ACHN (cell line): ENCODE data around the gene PPIL1.

Experiments used
- DNase-seq: peaks from one replicate; pipeline ENCODE4 v3.0.0-alpha.2; 2015
- in situ Hi-C: cut with HindIII; loops from 2 replicates; pipeline ENCODE4 v1.10.0; 2017; ENCODE audit warnings: low sequenced_read_pairs, low pct_ligation_motif_present, low pct_unique_long_range_greater_than_20kb

The PPIL1 gene

GRCh38 chr6:36862164-36862847 is 12.3 kb downstream of the PPIL1 start:
- DNase-seq: no peak
- in situ Hi-C loops: no loop called here

- no peak for DNase-seq
- in situ Hi-C loops: no loop called here
Measured at GRCh38 chr6:36860126-36860525, 14.5 kb downstream of the PPIL1 start.

GRCh38 chr6:36858407-36858981 is 16.1 kb downstream of the PPIL1 start:
- DNase-seq: no peak
- in situ Hi-C loops: no loop called here

- in situ Hi-C loops: no loop called here
- DNase-seq: no peak
Measured at GRCh38 chr6:36857325-36857724, 17.3 kb downstream of the PPIL1 start.

- in situ Hi-C loops: no loop called here
- no peak for DNase-seq
Measured at GRCh38 chr6:36856277-36856676, 18.3 kb downstream of the PPIL1 start.

DNA sequence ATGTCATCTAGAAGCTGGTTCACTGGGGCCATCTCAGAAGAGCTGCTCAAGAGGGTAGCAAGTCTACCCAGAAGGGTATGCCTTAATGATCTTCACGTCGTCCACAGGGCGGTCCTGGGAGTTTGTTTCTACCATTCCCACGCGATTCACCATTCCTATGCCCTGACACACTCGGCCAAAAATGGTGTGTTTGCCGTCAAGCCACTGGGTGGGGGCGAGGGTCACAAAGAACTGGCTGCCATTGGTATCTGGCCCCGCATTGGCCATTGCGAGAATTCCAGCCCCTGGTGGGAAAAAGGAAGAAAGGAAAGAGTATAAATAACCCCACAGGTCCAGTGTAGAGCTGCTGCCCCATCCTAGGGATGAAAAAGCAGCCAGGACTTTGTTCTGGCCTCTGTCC is 18.9 kb downstream of the PPIL1 start:
- in situ Hi-C loops: no loop called here
- DNase-seq: no peak

DNA sequence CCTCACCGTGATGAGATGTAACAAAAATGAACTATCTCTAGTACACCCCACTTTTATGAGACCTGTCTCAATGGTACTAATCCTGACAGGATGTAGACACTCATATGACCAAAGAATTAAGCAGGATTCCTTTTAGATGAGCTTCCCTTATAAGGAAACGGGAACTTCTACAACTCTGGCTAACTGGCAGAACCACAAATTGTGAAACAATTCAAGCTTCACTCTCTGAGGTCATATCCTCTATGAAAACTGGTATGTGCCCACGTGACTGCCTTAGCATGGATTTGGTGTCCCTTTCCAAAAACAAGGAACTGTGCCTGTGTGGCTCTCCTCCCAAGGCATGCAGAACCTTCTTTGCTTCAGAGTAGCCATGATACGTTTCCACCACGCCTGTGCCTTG is 21.3 kb downstream of the PPIL1 start:
- no peak for DNase-seq
- in situ Hi-C loops: no loop called here

GRCh38 chr6:36852481-36853147 is 22.0 kb downstream of the PPIL1 start:
- DNase-seq: peak; percentile 4
- in situ Hi-C loops: no loop called here

DNA sequence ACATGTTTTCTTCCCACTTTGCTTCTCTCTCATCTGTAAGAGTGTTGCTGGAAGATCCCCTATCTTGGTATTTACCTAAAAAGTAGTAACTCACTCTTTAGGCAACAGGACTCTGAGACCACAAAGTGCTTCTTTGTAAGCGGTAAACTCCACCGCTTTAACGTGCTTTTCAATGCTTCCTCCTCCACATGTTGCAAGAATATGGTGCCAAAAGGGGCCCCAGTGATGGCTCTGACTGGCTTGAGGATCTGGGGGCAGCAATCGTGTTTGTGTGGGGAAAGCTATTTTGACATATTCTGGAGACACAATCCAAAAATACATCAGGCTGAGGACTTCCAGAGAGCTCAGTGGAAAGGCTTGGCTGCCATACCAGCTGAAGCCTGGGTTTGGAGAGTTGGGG is 23.0 kb downstream of the PPIL1 start:
- in situ Hi-C loops: no loop called here
- DNase-seq: no peak

GRCh38 chr6:36851149-36851614 is 23.4 kb downstream of the PPIL1 start:
- in situ Hi-C loops: no loop called here
- DNase-seq: peak; percentile 54

GRCh38 chr6:36850021-36850420 is 24.6 kb downstream of the PPIL1 start:
- in situ Hi-C loops: no loop called here
- DNase-seq: no peak

GRCh38 chr6:36848658-36849441 is 25.8 kb downstream of the PPIL1 start:
- no peak for DNase-seq
- in situ Hi-C loops: no loop called here

DNA sequence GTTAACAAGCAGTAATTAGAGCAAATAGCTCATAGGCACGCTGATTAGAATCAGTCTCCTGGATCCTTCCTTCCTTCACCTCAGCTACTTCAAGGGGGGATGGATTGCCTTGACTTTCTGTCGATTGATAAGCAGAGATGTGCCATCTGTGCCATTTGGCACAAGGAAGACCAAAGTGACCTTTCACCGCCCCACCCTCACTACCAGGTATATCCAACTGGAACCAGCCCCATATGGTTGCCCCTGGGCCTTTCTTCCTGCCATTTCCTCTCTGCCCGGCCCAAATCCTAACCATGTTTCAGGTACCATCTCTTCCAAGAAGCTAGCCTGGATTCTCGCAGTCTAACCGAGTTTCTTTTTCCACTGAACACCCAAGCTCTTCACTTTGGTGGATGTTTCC is 26.6 kb downstream of the PPIL1 start:
- in situ Hi-C loops: no loop called here
- DNase-seq: no peak

DNA sequence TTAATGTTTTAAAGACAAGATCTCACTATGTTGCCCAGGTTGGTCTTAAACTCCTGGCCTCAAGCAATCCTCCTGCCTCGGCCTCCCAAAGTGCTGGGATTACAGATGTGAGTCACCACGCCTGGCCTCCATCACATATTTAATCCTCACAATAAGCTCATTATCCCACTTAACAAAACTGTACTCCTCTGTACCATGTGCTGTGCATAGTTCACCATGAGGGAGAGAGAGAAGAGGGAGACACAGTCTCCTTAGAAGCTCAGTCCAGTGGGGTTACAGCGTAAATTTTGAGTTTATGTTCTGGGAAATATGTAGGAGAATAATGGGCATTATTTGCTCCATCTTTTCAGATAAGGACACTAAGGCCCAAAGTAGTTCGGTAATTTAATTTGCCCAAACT is 27.5 kb downstream of the PPIL1 start:
- DNase-seq: no peak
- in situ Hi-C loops: no loop called here

DNA sequence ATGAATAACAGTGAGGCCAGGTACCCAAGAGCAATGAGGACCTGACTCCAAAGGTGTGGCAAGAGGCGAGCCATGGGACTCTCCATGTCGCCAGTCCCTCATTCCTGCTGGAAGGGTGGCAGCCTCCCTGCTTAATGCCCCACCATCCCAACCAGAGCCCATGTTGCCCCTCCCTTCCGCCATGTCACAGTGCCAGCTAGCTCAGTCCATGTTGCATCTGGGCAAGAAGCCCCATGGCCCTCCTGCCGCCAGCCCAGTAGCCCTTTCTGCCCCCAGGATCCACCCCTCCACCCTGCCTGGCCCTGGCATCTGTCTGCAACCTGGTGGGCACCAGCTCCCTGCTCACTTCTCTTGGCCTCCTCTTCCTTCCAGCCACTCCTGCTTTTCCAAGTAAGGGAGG is 29.4 kb downstream of the PPIL1 start:
- DNase-seq: no peak
- in situ Hi-C loops: no loop called here

DNA sequence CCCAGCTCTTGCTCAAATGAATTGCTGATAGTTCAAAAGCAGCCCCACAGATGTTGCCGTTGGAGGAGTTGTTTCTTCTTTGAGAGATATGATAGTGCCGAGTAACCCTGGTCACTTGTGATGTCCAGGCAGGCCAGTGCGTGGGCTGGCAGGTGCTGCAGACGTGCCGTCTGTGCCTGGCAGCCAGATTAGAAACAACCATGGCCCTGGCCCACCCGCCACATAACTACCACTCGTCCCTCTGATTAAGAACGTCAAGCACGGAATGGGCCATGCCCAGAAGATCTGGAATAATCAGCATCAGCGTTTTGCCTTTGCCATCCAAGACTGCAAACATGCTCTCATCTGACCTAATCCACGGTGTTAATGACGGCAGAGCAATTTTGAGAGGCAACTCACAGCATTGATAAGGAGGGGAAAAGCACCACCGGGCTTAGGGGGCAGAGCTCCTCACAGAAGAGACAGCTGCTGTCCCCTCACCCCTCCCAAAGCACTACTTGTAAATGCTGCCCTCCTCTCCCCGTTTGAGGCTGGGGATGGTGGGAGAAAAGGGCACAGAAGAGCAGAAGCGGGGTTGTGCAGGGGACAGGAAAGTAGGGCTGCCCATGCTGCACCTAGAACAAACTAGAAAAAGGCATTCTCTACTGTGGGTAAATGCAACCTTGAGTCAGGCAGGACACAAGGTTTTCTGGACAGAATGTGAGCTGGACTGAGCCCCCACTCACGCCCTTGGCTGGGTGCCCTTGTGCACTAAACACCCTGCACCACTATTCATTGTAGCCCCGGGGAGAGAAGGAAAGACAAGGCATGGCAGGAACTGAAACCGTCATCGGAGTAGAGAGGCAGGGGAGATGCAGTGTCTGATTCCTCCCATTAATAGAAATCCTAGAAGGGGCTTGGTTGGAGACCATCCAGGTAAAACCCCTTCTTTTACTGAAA is 30.1 kb downstream of the PPIL1 start:
- in situ Hi-C loops: no loop called here
- no peak for DNase-seq

DNA sequence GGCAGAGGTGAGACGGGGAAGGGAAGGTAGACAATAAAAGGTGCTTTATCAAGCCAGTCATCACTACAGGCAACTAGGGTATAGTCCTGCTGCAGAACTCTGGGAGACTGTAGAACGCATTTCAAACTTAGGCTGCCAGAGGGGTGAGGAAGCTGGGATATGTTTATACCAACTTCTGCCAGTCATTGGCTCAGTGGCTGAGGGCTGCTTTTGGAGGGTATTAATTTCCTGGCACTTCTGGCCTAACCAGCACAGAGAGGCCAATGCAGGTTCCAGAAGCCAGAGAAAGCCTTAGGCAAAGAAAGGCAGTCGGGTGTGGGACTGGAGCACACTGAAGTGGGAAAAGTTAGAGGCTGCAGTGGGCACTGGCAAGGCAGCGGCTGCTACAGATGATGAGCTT is 31.4 kb downstream of the PPIL1 start:
- DNase-seq: no peak

DNA sequence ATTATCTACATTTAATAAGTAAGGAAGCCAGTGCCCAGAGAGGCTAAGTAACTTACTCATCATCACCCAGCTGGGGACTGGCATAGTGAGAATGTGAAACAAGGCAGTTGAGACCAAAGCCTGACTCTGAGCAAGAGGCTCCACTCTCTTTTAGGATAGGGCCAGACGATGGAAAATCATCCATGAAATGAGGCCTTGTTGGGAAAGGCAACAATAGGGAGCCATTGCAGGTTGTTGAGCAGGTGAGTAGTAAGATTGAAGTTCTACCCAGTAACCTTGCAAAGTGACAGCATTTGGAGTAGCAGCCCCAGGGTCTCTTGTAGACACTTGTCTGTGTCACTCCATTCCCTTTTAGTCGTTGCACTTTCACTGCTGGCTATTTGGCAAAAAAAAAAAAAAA is 32.8 kb downstream of the PPIL1 start:
- no peak for DNase-seq
- in situ Hi-C loops: no loop called here

More for the DNA sequence above, 31.4 kb downstream of the PPIL1 start:
- in situ Hi-C loops: no loop called here
